ENCODE data around the gene AMER2. TPM values are rescaled to one million over a fixed set of nuclear protein-coding genes. Genes with fewer than 3 reads are reported as not detected.

Gene AMER2
- polyA plus RNA-seq, 1 experiment, result not detected

DNA sequence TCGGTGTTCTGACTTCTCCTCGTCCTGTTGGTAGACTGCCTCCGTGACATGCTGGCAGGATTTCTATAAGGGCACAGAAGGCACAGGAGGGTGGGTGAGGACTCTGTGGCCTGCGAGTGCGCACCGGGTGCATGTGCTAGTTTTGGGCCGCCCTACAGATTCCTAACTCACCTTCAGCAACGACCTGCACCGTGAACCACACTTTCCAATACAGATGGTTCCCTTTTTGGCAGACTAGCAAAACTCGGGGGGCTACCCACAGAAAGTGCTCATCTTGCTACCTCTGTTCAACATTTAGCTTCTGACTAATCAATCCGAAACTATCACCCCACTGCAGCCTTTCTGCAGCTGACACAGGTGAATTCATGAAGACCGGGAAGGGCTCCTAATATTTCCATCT, 14.1 kb upstream of the AMER2 start:
- CTCF ChIA-PET, result no interaction called here
- no peak for DNase-seq (ENCODE audit: low read depth)
- no peak overlapping the region for H3K4me3 ChIP-seq (ENCODE audit: low read depth, low read length)
- no peak for TF ChIP-seq CTCF (IDR thresholded peaks at IDR 0.05; ENCODE audit: insufficient read depth, low read depth, low read length)
- peaks cover 2% of the 10 kb centered on the region; the same call in 1 of the 2 replicates for H3K27me3 ChIP-seq (ENCODE audit: control insufficient read depth, insufficient read depth, low read length)
- POLR2A ChIA-PET, result no interaction called here
- H3K36me3 ChIP-seq (ENCODE audit: control insufficient read depth, insufficient read depth, low read length), result no peaks in the 10 kb centered on the region

GRCh38 chr13:25181597-25181996, 9.5 kb upstream of the AMER2 start:
- POLR2A ChIA-PET, result no interaction called here
- Histone ChIP-seq H3K4me3 (ENCODE audit: low read depth, low read length) (no peak overlapping the region), H3K27me3 (ENCODE audit: control insufficient read depth, insufficient read depth, low read length) (no peaks in the 10 kb centered on the region), H3K36me3 (ENCODE audit: control insufficient read depth, insufficient read depth, low read length) (no peaks in the 10 kb centered on the region)
- CTCF ChIA-PET, result interaction anchor here (0.6 to 1.6 kb wide), 2 partner anchors 9 to 96 kb away, joined by 3 to 4 read pairs; partner anchors contain the start of gene AMER2
- no peak for TF ChIP-seq CTCF (IDR thresholded peaks at IDR 0.05; ENCODE audit: insufficient read depth, low read depth, low read length)
- no peak for DNase-seq (ENCODE audit: low read depth)

DNA sequence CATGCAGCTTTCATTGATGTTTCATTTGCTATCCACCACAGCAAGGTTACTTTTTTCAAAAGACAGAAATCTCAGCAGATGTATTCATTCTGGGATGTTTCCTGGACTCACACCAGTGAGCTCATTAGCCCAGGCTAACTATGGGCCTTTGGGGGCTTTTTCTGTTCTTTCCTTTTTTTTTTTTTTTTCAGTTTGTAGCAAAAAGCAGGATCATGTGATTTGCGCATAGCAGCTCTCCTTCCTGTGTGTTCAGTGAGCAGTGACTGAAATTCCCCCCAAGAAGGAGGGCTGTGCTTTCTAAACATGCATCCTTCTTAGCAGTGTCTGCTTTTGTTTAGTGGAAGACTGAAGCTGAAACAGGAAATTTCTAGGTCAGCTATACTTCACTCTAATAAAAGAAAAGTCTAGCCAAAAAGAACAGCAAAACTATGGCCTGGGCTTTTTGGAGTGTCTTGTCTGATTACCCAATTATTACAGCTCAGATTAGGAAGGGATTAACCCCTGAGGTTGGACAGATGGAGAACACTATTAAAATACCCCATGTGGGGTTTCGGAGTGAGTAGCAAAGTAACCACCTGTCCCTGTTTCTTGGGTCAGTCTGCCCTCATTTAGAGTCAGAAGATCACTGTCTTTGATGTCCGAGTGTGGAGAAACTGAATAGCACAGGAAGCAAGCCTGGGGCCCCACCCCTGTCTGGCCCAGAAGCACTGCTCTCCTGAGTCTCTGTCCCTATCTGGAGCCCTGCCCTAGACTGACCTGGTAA, 8.9 kb upstream of the AMER2 start:
- no peak for TF ChIP-seq CTCF (IDR thresholded peaks at IDR 0.05; ENCODE audit: insufficient read depth, low read depth, low read length)
- Histone ChIP-seq H3K4me3 (ENCODE audit: low read depth, low read length) (no peak overlapping the region), H3K36me3 (ENCODE audit: control insufficient read depth, insufficient read depth, low read length) (no peaks in the 10 kb centered on the region), H3K27me3 (ENCODE audit: control insufficient read depth, insufficient read depth, low read length) (no peaks in the 10 kb centered on the region)
- no peak for DNase-seq (ENCODE audit: low read depth)
- POLR2A ChIA-PET, result no interaction called here
- CTCF ChIA-PET, result interaction anchor here (0.6 to 1.6 kb wide), 2 partner anchors 9 to 95 kb away, joined by 3 to 4 read pairs; partner anchors contain the start of gene AMER2

DNA sequence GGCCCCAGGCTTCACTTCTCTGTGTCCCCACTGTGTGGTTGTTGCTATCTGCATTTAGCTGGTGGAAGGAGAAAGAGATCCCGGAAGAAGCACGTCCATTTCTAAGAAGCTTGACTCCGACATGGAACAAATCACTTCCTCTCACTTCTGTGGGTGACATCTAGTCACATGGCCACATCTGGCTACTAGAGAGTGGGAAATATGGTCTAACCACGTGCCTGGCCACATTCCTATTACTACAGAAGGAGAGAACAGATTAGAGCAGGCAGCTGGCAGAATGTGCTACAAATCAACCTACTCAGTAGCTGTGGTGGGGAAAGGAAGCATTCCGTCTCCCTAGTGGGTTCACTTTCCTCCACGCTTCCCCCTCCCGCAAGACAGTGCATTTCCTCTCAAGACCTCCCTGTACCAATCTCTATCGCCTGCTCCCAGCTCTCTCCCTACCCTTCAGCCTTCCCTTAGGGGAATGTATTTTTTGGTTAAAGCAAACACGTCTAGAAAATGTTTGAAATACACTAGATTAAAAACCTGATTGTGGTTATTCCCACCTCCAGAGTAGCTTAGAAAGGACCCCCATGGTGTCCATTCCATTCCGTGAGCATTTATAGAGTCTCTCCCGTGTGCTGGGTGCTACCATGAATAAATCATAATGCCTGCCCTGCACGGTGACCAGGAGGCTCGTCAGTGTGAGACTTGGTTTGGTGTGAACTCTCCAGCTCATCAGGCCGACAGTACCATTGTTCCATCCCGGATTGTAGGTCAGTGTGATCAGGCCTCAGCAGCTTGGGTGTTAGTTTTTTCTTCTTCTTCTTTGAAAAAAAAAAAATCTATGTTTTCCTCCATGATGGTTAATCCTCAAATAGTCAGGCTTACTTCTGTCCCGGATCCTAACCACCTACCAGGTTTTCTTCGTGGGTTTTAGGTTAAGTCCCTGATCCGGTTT, 8.0 kb upstream of the AMER2 start:
- Histone ChIP-seq H3K4me3 (ENCODE audit: low read depth, low read length) (no peak overlapping the region), H3K36me3 (ENCODE audit: control insufficient read depth, insufficient read depth, low read length) (no peaks in the 10 kb centered on the region), H3K27me3 (ENCODE audit: control insufficient read depth, insufficient read depth, low read length) (no peaks in the 10 kb centered on the region; the same call in 1 of the 2 replicates)
- TF ChIP-seq CTCF (IDR thresholded peaks at IDR 0.05; ENCODE audit: insufficient read depth, low read depth, low read length), result no peak
- DNase-seq (ENCODE audit: low read depth), result no peak
- POLR2A ChIA-PET, result no interaction called here
- CTCF ChIA-PET, result interaction anchor here (0.7 to 1.6 kb wide), 3 partner anchors 8 to 196 kb away, joined by 3 to 4 read pairs (median 3); partner anchors contain the start of gene AMER2

GRCh38 chr13:25179011-25179410, 6.9 kb upstream of the AMER2 start:
- Histone ChIP-seq H3K36me3 (ENCODE audit: control insufficient read depth, insufficient read depth, low read length) (no peaks in the 10 kb centered on the region), H3K27me3 (ENCODE audit: control insufficient read depth, insufficient read depth, low read length) (no peaks in the 10 kb centered on the region; the same call in 1 of the 2 replicates), H3K4me3 (ENCODE audit: low read depth, low read length) (no peak overlapping the region)
- no peak for DNase-seq (ENCODE audit: low read depth)
- CTCF ChIA-PET, result interaction anchor here (0.7 to 1.6 kb wide), 2 partner anchors 62 to 197 kb away, joined by 3 read pairs; no protein-coding TSS in a partner anchor
- POLR2A ChIA-PET, result no interaction called here
- TF ChIP-seq CTCF (IDR thresholded peaks at IDR 0.05; ENCODE audit: insufficient read depth, low read depth, low read length), result no peak
